Memory B cell (primary cell): ENCODE data around the gene UTP18.
"Not testable (repeated sequence)": the region's sequence is repeated elsewhere in the genome, so short reads cannot be mapped to it uniquely, and the experiment has no call there.

Experiments
- ATAC-seq: fragments of 150-1000 bp; cut with Tn5 transposase; 2 replicates; pipeline ENCODE4 v1.10.0; 2021; ENCODE audit warnings: low read depth, mild to moderate bottlenecking, moderate library complexity
- DNase-seq, 2 donors: peaks; one replicate each; pipeline ENCODE4 v3.0.0; 2022; ENCODE audit warnings: low spot score in 2 of 2
- H3K27ac Mint-ChIP-seq: one replicate; pipeline ENCODE4 v1.8.0; 2022; ENCODE audit warnings: mild to moderate bottlenecking, moderate library complexity, mixed read lengths
- H3K27me3 Mint-ChIP-seq: one replicate; pipeline ENCODE4 v1.8.0; 2022; ENCODE audit warnings: mixed read lengths
- H3K36me3 Mint-ChIP-seq: one replicate; pipeline ENCODE4 v1.8.0; 2022; ENCODE audit warnings: mild to moderate bottlenecking, mixed read lengths
- H3K4me1 Mint-ChIP-seq: one replicate; pipeline ENCODE4 v1.8.0; 2022; ENCODE audit warnings: mixed read lengths
- H3K4me3 Mint-ChIP-seq: one replicate; pipeline ENCODE4 v1.8.0; 2022; ENCODE audit warnings: mild to moderate bottlenecking, moderate library complexity, mixed read lengths
- H3K9me3 Mint-ChIP-seq: one replicate; pipeline ENCODE4 v1.8.0; 2022; ENCODE audit warnings: mixed read lengths

UTP18 gene

DNA sequence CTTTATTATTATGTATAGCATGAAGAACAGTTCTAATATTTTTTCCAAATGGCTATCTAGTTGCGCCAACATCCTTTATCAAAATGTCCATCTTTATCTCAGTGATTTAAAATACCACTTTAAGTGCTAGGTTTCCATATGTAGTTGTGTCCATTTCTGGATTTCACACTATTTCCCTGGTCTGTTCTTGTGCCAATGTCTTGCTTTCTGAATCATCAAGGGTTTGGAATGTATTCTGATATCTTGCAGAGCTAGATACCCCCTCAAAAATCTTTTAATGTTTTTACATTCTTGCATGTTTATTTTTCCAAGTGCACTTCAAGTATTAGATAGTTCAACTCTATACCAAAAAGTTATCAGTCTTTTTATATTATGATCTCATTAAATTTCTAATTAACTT, 14.8 kb upstream of the UTP18 start:
- H3K9me3 Mint-ChIP-seq: no peaks in the 10 kb centered on the region
- H3K27ac Mint-ChIP-seq: no peak overlapping the region
- no peaks in the 10 kb centered on the region for H3K27me3 Mint-ChIP-seq
- peaks cover 11% of the 10 kb centered on the region for H3K36me3 Mint-ChIP-seq
- no peak for DNase-seq
- peaks cover 9% of the 10 kb centered on the region for H3K4me1 Mint-ChIP-seq
- no peak overlapping the region for H3K4me3 Mint-ChIP-seq
- no peak for ATAC-seq

DNA sequence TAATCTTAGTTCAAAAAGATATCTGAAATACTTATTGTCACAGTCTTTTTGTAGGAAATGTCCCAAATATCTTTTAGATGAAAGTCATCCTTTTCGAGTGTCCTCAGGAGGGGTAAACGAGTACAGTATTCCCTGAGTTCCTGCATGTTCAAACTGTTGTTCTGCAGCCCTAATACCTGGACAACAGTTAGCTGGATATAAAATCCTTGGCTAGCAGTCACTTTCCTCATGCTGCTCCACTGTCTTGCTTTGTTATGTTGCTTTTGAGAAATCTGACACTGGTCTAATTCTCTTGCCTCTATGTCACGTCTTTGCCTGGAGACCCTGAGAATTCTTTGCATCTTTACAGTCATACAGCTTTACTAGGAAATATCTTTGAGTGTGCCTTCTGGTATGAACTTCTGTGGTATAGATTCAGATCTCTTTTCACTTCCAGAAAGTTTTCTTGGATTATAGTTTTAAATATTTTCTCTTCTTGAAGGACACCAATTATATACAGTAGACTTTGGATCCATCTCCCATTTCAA, 10.0 kb upstream of the UTP18 start:
- no peak for ATAC-seq

DNA sequence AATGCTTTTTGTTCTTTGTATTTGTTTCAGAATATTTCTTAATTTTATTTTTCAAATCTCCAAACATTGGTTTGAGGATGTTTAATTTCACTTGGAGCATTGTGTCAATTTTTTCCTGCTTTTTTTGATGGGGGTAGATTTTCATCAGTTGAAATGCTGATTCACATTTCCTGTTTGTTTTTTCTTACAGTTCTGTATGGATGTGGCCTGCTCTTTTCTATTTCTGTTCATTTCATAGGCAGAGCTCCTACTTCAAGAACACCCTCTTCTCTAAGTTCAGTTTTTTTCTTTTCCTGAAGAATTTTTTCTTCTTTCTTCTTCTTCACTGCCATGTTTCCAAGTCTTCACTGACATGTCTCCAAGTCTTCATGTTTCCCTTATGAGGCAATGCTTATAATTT, 9.3 kb upstream of the UTP18 start:
- no peak for ATAC-seq
- H3K4me3 Mint-ChIP-seq: no peak overlapping the region
- H3K27ac Mint-ChIP-seq: no peak overlapping the region
- peaks cover 16% of the 10 kb centered on the region for H3K36me3 Mint-ChIP-seq
- peaks cover 5% of the 10 kb centered on the region for H3K4me1 Mint-ChIP-seq
- H3K9me3 Mint-ChIP-seq: no peaks in the 10 kb centered on the region
- H3K27me3 Mint-ChIP-seq: no peaks in the 10 kb centered on the region
- DNase-seq: no peak

More for the DNA sequence above, 10.0 kb upstream of the UTP18 start:
- Mint-ChIP-seq H3K36me3 (peaks cover 16% of the 10 kb centered on the region), H3K27me3 (no peaks in the 10 kb centered on the region), H3K27ac (no peak overlapping the region), H3K9me3 (no peaks in the 10 kb centered on the region), H3K4me3 (no peak overlapping the region), H3K4me1 (peaks cover 3% of the 10 kb centered on the region)
- DNase-seq: no peak

DNA sequence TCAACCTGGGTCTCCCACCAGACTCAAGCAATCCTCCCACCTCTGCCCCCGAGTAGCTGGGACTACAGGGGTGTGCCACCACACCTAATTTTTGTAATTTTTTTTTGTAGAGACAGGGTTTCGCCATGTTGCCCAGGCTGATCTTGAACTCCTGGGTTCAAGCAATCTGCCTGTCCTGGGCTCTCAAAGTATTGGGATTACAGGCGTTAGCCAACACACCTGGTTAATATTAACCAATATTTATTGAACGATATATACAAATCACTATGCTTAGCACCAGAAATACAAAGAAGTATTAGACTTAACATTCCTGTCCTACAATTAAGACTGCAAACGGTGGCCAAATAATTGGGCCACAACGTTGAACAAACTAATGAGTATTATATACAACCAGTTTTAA, 4.7 kb upstream of the UTP18 start:
- DNase-seq: no peak
- no peak overlapping the region for H3K27ac Mint-ChIP-seq
- H3K4me3 Mint-ChIP-seq: no peak overlapping the region
- no peak for ATAC-seq
- H3K27me3 Mint-ChIP-seq: no peaks in the 10 kb centered on the region
- peaks cover 17% of the 10 kb centered on the region for H3K4me1 Mint-ChIP-seq
- H3K36me3 Mint-ChIP-seq: peaks cover 15% of the 10 kb centered on the region
- no peaks in the 10 kb centered on the region for H3K9me3 Mint-ChIP-seq

DNA sequence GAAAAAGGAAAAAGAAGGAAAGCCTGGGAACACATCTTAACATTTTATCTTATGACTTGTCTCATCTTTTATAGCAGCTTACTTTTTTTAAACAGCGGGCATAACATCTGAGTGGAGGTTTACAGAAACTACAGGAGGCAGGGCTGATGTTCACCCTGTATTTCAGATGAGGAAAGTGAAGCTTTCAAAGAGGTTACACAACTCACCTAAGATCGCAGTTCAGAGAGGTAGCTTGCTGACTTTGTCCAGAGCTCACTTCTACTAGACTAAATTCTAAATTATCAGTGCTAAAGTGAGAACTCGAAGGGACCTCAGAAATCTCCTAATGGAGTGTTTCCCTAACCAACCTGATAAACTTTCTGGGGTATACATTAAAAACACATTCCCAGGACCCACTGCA, 4.2 kb upstream of the UTP18 start:
- no peak overlapping the region for H3K4me3 Mint-ChIP-seq
- H3K36me3 Mint-ChIP-seq: peaks cover 12% of the 10 kb centered on the region
- ATAC-seq: no peak
- peaks cover 17% of the 10 kb centered on the region for H3K4me1 Mint-ChIP-seq
- H3K27ac Mint-ChIP-seq: no peak overlapping the region
- H3K27me3 Mint-ChIP-seq: no peaks in the 10 kb centered on the region
- no peak for DNase-seq
- no peaks in the 10 kb centered on the region for H3K9me3 Mint-ChIP-seq

DNA sequence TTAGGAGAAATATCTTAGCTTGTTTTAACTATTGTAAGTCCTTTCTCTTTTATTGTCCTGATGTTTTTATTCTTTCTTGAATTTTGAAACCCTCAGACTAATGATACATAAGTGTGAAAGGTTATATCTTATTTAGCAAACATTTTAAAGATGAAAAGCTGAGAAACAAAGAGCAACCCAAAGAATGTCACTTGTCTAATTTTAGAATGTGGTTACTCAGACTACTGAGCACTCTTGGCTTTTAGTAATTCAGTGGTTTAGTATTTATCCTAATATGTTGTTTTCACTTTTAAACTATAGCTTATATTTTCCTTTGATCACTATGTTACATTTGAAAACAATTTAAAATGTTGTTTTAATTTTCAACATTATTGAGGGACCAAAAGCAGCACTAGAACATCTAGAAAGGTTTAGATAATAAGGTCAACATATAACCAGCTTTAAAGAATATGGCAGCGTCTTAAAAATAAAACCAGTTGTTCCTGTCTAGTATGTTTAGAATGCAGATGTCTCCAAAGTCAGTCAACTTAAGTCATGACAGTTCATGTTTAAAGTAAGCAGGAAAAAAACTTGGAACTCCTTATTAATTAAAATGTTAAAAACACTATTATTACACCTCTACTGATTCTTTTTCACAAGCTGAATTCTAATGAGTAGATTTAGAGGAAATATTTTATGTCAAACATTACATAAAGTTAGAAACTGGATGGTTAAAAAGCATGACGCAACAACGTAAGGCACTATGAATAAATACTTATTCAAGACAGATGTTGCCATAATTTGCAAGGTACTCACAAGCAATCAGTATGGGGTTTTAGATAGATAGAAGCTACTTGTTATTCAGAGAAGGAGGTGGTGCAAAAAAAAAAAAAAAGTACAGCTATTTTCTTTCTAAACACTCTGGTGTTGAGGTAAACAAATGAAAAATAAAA, 2.9 kb upstream of the UTP18 start:
- no peaks in the 10 kb centered on the region for H3K27me3 Mint-ChIP-seq
- peaks cover 25% of the 10 kb centered on the region for H3K4me1 Mint-ChIP-seq
- H3K9me3 Mint-ChIP-seq: no peaks in the 10 kb centered on the region
- ATAC-seq: no peak
- no peak overlapping the region for H3K27ac Mint-ChIP-seq
- H3K36me3 Mint-ChIP-seq: peaks cover 6% of the 10 kb centered on the region
- H3K4me3 Mint-ChIP-seq: no peak overlapping the region
- no peak for DNase-seq

- H3K4me1 Mint-ChIP-seq: peaks cover 33% of the 10 kb centered on the region
Observed at GRCh38 chr17:51258756-51259563, 1.4 kb upstream of the UTP18 start.

DNA sequence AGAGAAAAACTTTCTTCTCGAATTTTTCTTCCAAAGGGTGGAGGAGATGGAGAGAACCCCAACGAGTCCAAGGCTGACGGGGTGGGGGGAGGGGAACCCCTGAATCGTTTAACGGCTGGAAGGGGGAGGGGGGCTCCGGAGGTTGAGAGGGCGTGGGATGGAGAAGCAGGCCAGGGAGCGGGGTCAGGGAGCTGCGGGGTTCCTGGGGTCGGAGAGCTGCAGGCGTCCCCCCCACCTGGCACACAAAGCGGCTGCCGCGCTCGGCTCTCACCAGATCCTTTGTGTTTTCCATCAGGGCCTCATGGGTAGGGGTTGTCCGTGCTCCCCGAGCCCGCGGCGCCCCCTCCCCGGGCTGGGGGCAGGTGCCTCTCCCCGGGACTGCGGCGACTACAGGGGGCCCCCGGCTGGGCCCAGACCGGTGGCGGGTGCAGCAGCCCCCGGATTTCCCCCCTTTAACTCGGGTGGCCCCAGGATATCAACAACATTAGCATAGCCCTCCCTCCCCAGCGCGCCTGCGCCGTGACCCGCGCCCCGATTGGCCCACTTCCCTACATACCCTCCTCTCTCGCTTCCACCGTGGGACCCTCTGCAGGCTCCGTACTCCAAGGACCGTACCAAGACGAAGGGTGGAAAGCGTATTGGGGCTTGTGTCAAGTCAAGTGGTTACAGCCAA, 646 bp upstream of the UTP18 start, which contains the start of gene MBTD1:
Gene MBTD1 (minus strand): TSS at position 486 of the 673 bp plus-strand sequence. CDS start 34,888 bp downstream, outside the sequence.
- Mint-ChIP-seq H3K9me3 (no peaks in the 10 kb centered on the region), H3K27ac (peak within 1 kb of the TSS; percentile 98), H3K4me1 (peaks cover 33% of the 10 kb centered on the region), H3K27me3 (no peaks in the 10 kb centered on the region), H3K36me3 (peaks cover 4% of the 10 kb centered on the region), H3K4me3 (peak within 1 kb of the TSS; percentile 94)
- ATAC-seq: peak; percentile 80
- DNase-seq: peak; percentile 89 to 92

More at GRCh38 chr17:51258756-51259563, 1.4 kb upstream of the UTP18 start:
- no peak for DNase-seq
- peak overlapping the region; percentile 98 for H3K27ac Mint-ChIP-seq
- H3K36me3 Mint-ChIP-seq: peaks cover 6% of the 10 kb centered on the region
- no peak for ATAC-seq
- H3K9me3 Mint-ChIP-seq: no peaks in the 10 kb centered on the region
- no peaks in the 10 kb centered on the region for H3K27me3 Mint-ChIP-seq
- peak overlapping the region; percentile 94 for H3K4me3 Mint-ChIP-seq

DNA sequence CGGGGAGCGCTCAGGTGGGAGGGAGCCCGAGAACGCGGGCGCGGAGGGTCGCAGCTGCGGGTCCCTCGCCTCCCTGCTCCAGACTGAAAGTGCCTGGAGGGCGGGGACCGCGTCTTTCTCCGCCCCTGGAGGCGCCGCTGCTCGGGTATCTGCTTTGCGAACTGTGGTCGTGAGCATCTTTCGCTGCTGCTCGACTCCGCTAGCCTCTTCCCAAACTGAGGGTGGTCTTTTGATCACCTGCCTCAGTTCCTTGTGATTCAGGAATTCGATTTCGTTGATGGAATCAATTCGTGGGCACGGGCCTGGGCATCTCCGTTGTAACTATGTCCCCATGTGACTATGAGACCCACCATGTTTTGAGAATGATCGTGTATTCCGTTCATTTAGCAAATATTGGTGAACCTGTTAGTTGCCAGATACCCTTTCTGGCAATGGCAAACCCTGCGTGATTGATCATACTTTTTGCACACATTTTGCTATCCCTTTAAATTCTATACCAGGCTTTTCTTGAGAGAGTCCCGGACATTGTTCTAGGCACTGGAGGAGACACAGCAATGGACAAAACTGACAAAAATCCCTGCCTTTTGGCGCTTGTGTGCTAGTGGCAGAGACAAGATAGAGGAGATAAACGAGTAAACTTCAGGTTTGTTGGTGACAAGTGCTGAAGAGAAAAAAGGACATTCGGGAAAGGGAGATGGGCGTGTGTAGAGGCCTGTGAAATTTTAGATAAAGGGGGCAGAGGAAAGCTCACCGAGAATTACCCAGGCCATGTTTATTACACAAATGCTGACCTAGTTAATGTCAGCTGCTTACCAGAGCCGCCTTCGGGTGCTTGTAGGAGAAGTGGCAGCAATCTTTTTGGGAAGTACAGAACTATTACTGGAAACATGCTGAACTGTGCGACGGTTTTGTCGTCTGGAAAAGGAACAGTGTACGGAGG, 948 bp downstream of the UTP18 start:
- Mint-ChIP-seq H3K27me3 (no peaks in the 10 kb centered on the region), H3K27ac (peak overlapping the region; percentile 43), H3K4me1 (peaks cover 31% of the 10 kb centered on the region), H3K9me3 (no peaks in the 10 kb centered on the region), H3K36me3 (peaks cover 9% of the 10 kb centered on the region), H3K4me3 (peak overlapping the region; percentile 94)
- no peak for DNase-seq
- no peak for ATAC-seq

DNA sequence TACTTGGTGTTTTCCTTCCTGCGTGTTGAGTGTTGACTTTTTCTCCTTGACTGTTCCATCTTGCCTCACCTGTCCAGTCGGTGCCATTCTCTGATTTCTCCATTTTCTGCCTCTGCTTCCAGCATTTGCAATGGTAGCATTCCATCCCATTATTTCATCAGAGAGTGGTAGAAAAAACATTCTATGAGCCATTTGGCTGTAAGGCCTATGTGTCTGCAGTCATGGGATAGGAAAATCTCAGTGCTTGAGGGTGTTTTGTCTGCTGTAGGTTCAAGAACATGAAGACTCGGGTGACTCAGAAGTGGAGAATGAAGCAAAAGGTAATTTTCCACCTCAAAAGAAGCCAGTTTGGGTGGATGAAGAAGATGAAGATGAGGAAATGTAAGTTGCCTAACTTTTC, 2.7 kb downstream of the UTP18 start:
- peaks cover 13% of the 10 kb centered on the region for H3K36me3 Mint-ChIP-seq
- H3K27me3 Mint-ChIP-seq: no peaks in the 10 kb centered on the region
- peak overlapping the region; percentile 70 for H3K4me3 Mint-ChIP-seq
- H3K9me3 Mint-ChIP-seq: no peaks in the 10 kb centered on the region
- peaks cover 30% of the 10 kb centered on the region for H3K4me1 Mint-ChIP-seq
- no peak for DNase-seq
- H3K27ac Mint-ChIP-seq: peak overlapping the region; percentile 3
- no peak for ATAC-seq

- Mint-ChIP-seq H3K36me3 (peaks cover 20% of the 10 kb centered on the region), H3K4me1 (peaks cover 21% of the 10 kb centered on the region)
- H3K4me3 Mint-ChIP-seq, DNase-seq, ATAC-seq, H3K27ac Mint-ChIP-seq, H3K9me3 Mint-ChIP-seq, H3K27me3 Mint-ChIP-seq: not testable (repeated sequence)
Observed at GRCh38 chr17:51264466-51264865, 4.1 kb downstream of the UTP18 start.

GRCh38 chr17:51269991-51270390, 9.6 kb downstream of the UTP18 start:
- Mint-ChIP-seq H3K36me3 (peaks cover 42% of the 10 kb centered on the region), H3K4me1 (peaks cover 17% of the 10 kb centered on the region), H3K9me3 (no peaks in the 10 kb centered on the region), H3K4me3 (no peak overlapping the region), H3K27me3 (no peaks in the 10 kb centered on the region), H3K27ac (no peak overlapping the region)
- DNase-seq (no peak), ATAC-seq (no peak)

- H3K27ac Mint-ChIP-seq: no peak overlapping the region
- peaks cover 16% of the 10 kb centered on the region for H3K4me1 Mint-ChIP-seq
Observed at GRCh38 chr17:51270636-51271035, 10.3 kb downstream of the UTP18 start.

More at GRCh38 chr17:51270636-51271035, 10.3 kb downstream of the UTP18 start:
- H3K4me3 Mint-ChIP-seq: no peak overlapping the region
- no peaks in the 10 kb centered on the region for H3K9me3 Mint-ChIP-seq
- H3K36me3 Mint-ChIP-seq: peaks cover 42% of the 10 kb centered on the region
- H3K27me3 Mint-ChIP-seq: no peaks in the 10 kb centered on the region
- no peak for ATAC-seq
- DNase-seq: no peak
